ENCODE results near the gene DIAPH2. TPM values are rescaled to one million over a fixed set of nuclear protein-coding genes. Genes with fewer than 3 reads are reported as not detected.

The DIAPH2 gene
- total RNA-seq, 2 donors from 2014 or later: 11.6 to 12.7 TPM

DNA sequence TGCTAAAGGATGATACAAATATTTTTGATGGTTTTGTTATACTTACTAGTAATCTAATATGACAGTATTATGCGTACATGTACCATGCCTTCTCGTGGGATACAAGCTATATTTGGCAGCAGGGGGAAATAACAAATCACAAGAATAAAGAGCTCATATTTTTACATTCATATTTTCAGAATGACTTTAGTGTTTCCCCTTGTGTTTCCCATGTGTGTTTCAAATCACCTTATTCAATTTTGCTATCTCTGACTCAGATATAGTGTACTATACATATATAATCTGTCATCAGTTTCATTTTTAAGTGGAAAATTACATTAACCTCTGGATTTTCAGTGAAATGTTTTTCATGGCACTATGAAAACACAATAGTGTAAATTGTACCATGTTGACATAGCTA lies 345.8 kb downstream of the DIAPH2 start:
- Histone ChIP-seq H3K27ac (no peak overlapping the region), H3K9me3 (no peaks in the 10 kb centered on the region), H3K4me1 (no peaks in the 10 kb centered on the region), H3K4me3 (no peak overlapping the region), H3K27me3 (no peaks in the 10 kb centered on the region), H3K36me3 (no peaks in the 10 kb centered on the region)
- DNase-seq (ENCODE audit: low spot score): no peak
- TF ChIP-seq, protein P1, sequence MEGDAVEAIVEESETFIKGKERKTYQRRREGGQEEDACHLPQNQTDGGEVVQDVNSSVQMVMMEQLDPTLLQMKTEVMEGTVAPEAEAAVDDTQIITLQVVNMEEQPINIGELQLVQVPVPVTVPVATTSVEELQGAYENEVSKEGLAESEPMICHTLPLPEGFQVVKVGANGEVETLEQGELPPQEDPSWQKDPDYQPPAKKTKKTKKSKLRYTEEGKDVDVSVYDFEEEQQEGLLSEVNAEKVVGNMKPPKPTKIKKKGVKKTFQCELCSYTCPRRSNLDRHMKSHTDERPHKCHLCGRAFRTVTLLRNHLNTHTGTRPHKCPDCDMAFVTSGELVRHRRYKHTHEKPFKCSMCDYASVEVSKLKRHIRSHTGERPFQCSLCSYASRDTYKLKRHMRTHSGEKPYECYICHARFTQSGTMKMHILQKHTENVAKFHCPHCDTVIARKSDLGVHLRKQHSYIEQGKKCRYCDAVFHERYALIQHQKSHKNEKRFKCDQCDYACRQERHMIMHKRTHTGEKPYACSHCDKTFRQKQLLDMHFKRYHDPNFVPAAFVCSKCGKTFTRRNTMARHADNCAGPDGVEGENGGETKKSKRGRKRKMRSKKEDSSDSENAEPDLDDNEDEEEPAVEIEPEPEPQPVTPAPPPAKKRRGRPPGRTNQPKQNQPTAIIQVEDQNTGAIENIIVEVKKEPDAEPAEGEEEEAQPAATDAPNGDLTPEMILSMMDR (IDR thresholded peaks at IDR 0.05): no peak

DNA sequence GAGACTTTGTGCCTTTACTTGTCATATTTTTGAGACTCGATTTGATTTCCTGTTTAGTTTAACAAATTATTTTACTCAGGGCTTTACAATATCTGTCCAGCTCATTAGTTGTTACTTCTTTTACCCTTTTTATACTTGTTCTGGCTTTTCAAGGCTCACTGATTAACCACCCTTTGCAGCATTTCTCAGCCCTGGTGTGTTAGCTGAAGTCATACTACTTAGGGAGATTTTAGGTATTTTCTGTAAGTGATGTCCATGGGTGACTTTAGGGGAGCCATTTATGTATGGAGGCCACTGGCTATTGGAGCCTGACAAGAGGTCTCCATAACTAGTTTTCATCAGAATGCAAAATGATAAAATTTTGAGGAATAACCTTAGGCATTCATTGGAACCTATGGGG lies 346.3 kb downstream of the DIAPH2 start:
- TF ChIP-seq, protein P1 (IDR thresholded peaks at IDR 0.05): no peak
- Histone ChIP-seq H3K9me3 (no peaks in the 10 kb centered on the region), H3K36me3 (no peaks in the 10 kb centered on the region), H3K4me3 (no peak overlapping the region), H3K27ac (no peak overlapping the region), H3K4me1 (no peaks in the 10 kb centered on the region), H3K27me3 (no peaks in the 10 kb centered on the region)
- DNase-seq (ENCODE audit: low spot score): no peak

DNA sequence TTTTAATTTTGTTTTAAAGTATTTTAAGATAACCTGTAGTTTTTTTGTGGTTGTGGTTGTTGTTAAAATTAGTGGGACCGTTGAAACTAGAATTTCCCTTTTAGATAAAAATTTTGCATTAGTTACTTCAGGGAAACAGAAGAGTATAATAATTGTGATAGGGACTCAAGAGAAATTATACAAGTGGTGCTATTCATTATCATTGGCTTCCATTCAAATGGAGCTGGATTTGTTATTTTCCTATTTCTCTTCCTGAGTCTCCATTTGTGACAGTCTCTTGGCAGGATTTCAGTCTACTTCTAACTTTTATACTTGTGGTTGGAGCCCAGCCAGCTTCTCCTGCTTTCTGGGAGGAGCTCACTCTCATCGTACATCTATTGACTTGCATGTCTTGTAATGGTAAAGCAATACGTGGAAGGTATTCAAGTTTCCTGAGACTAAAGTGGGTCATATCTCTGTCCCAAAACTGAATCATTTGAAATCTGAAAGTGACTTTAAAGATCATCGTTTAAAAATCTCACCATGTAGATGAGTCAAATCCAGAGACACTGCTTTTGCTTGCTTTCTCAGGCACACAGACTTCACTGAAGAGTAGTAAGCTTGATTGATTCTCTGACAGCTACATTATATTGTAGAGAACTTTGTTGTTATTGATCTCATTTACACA lies 354.9 kb downstream of the DIAPH2 start:
- H3K36me3 ChIP-seq: no peaks in the 10 kb centered on the region
- TF ChIP-seq, protein P1 (IDR thresholded peaks at IDR 0.05): no peak
- H3K27me3 ChIP-seq: no peaks in the 10 kb centered on the region
- peaks cover 0 to 8% of the 10 kb centered on the region in 2 donors for H3K9me3 ChIP-seq
- H3K4me3 ChIP-seq: no peak overlapping the region
- H3K4me1 ChIP-seq: no peaks in the 10 kb centered on the region
- no peak overlapping the region for H3K27ac ChIP-seq
- DNase-seq (ENCODE audit: low spot score): no peak

DNA sequence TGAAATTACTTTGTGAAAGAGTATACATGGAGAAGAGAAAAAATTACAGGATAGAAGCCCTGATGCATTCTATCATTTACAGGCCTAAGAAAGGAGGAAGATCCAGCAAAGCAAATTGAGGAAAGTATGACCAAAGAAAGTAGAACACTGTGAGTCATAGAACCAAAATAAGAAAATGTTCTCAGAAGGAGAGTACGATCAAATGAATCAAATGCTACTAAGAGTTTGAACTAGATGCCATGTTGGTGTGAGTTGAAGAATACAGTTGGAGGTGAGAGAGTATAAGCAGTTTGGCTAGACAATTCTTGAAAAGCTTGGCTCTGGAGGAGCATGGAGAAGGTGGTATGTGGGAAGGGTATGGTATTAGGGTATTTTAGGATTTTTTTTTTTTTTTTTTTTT lies 360.8 kb downstream of the DIAPH2 start:
- Histone ChIP-seq H3K4me3 (no peak overlapping the region), H3K36me3 (no peaks in the 10 kb centered on the region), H3K4me1 (no peaks in the 10 kb centered on the region), H3K27ac (no peak overlapping the region), H3K9me3 (no peaks in the 10 kb centered on the region), H3K27me3 (no peaks in the 10 kb centered on the region)
- TF ChIP-seq, protein P1 (IDR thresholded peaks at IDR 0.05): no peak
- no peak for DNase-seq (ENCODE audit: low spot score)

DNA sequence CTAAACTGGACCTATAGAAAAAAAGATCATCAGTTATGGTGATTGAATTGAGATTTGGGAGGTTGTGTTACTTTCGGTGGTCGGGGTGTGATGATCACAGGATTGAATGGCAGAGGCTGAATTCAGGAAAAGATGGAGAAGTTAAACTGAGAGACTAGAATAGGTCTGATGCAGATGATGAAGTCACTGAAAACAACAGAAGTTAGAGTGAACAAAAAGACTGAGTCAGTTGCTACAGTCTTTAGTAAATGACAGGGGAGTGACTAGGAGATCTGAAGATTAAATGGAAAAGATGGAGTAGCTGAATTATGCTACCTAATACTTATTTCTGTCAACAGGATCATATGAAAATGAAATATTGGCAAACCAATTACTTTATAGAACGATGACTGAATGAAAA lies 362.2 kb downstream of the DIAPH2 start:
- TF ChIP-seq, protein P1 (IDR thresholded peaks at IDR 0.05): no peak
- Histone ChIP-seq H3K4me3 (no peak overlapping the region), H3K27me3 (no peaks in the 10 kb centered on the region), H3K4me1 (no peaks in the 10 kb centered on the region), H3K27ac (no peak overlapping the region), H3K9me3 (no peaks in the 10 kb centered on the region), H3K36me3 (no peaks in the 10 kb centered on the region)
- no peak for DNase-seq (ENCODE audit: low spot score)

DNA sequence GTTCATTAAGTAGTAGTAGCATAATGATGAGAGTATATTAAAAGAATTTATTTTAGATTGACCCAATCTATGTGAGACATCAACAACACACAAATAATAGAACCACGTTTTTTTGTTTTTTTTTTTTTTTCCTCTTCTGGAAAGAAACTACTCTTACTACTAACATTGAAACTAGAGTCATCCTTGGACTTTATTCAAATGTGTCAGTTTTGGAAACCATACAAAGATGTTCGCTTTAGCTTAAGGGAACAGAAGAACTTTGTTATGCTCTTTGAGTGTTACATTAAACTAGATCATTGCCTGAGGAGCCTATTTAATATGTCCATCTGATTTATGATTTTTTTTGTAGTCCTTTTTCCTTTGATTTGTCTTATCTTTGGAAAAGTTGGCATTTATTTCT lies 365.8 kb downstream of the DIAPH2 start:
- Histone ChIP-seq H3K36me3 (no peaks in the 10 kb centered on the region), H3K4me3 (no peak overlapping the region), H3K9me3 (no peaks in the 10 kb centered on the region), H3K27me3 (no peaks in the 10 kb centered on the region), H3K27ac (no peak overlapping the region), H3K4me1 (no peaks in the 10 kb centered on the region)
- TF ChIP-seq, protein P1 (IDR thresholded peaks at IDR 0.05): no peak
- DNase-seq (ENCODE audit: low spot score): no peak
